OCI-LY3 (cell line): Measurements from ENCODE around the gene ZFAND4.
"Not testable (repeated sequence)": the region's sequence is repeated elsewhere in the genome, so short reads cannot be mapped to it uniquely, and the experiment has no call there.

Experiments used
- CTCF ChIP-seq: fragments of 200-600, 300-600 bp; sonication (generic); IDR thresholded peaks from 2 replicates; pipeline ENCODE4 v1.5.1; 2014; ENCODE audit warnings: antibody characterized with exemption, low read length, low read depth
- EZH2phosphoT487 ChIP-seq: fragments of 200-600 bp; shearing (Covaris generic); IDR thresholded peaks from 2 replicates; pipeline ENCODE4 v1.6.1; 2018; ENCODE audit warnings: antibody characterized with exemption, mixed run types, low read depth

GRCh38 chr10:45669897-45670296, 2.7 kb downstream of the ZFAND4 start:
- TF ChIP-seq CTCF, EZH2phosphoT487: not testable (repeated sequence)
